ENCODE results near the gene DECR2.
"Not testable (repeated sequence)": the region's sequence is repeated elsewhere in the genome, so short reads cannot be mapped to it uniquely, and the experiment has no call there.

DECR2 gene

GRCh38 chr16:401468-402348, at the start of gene DECR2:
Gene DECR2 (plus strand): TSS chr16:401885. CDS start chr16:401964, 79 bp downstream.
- peak; percentile 99 for DNase-seq

DNA sequence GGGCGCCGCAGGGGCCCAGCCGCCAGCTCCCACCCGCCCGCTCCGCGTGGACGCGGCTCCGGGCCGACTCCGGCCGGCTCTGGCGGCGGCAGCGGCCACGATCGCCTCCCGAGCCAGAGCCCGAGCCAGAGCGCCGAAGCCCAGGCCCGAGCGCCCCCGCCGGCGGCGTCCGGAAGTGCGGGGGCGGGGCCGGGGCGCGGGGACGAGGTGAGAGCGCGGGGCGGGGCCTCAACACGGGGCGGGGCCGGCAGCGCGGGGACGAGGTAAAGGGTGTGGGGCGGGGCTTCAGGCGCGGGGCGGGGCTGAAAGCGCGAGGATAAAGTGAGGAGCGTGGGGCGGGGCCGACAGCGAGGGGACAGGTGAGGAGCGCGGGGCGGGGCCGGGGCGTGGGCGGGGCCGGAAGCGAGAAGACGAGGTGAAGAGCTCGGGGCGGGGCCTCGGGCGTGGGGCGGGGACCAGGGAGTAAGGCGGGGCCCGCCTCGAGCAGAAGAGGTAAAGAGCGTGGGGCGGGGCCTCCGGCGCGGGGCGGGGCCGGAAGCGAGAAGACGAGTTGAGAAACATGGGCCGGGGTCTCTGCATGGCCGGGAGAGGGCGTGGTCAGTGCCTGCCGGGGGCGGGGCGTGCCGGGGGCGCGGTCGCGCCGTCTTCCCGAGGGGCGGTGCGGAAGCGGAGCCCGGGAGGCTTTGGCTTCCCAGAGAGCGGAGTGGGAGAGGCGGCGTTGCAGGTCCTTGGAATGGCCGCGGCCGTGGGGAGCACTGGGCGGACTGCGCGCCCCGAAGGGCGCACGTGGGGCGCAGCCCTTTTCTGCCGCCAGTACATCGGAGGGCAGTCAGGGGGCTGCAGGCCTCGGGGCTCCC, 48.9 kb upstream of the DECR2 start, which contains the start of gene AXIN1:
TSS of gene AXIN1 (minus strand) at position 177 of the 857 bp plus-strand sequence. CDS start 5,698 bp downstream, outside the sequence.
- DNase-seq: peak; percentile 100

DNA sequence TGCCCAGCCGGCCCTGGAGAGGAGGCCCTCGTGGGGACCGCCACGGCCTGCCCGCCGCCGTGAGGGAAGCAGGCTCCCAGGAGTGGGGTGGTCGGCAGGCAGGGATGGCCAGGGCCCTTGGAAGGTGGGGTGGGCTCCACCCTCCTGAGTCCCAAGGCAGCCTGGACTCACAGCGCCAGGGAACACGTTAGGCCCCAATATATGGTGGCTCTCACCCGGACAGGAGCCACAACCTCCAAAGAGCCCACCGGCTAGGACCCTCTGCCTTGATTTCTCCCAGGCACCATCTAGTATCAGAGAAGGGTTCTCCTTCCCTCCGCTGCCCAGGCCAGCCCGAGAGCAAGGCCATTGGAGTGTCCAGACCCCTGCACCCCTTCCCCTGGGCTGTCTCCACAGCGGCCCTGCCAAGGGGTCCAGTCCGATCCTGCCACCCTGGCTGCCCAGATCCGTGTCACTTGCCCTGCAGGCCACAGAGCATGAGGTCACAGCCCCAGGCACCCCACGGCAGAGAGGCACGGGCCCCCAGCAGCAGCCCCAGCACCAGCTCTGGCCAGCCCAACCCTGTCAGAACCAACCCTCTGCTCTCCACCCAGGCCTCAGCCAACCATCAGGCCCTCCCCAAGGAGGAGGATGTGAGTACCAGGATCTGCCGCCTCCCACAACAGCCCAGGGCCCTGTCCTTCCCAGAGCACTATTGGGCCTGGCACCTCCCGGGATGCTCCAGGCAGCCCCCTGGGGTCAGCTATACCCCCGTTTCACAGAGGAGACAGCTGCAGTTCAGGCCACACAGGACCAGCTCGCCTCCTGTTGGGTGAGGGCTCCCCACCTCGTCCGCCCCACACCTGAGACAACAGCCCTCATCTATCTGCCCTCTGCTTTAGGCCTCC, 48.0 kb upstream of the DECR2 start:
- no peak for DNase-seq

GRCh38 chr16:354291-354881, 47.3 kb upstream of the DECR2 start:
- DNase-seq: no peak

GRCh38 chr16:354971-355461, 46.7 kb upstream of the DECR2 start:
- no peak for DNase-seq

GRCh38 chr16:356741-357140, 44.9 kb upstream of the DECR2 start:
- no peak for DNase-seq

GRCh38 chr16:359067-359763, 42.5 kb upstream of the DECR2 start:
- DNase-seq: no peak

- DNase-seq: no peak
Observed at GRCh38 chr16:359871-360697, 41.6 kb upstream of the DECR2 start.

GRCh38 chr16:360698-361336, 40.9 kb upstream of the DECR2 start:
- DNase-seq: no peak

GRCh38 chr16:361341-361871, 40.3 kb upstream of the DECR2 start:
- no peak for DNase-seq

DNA sequence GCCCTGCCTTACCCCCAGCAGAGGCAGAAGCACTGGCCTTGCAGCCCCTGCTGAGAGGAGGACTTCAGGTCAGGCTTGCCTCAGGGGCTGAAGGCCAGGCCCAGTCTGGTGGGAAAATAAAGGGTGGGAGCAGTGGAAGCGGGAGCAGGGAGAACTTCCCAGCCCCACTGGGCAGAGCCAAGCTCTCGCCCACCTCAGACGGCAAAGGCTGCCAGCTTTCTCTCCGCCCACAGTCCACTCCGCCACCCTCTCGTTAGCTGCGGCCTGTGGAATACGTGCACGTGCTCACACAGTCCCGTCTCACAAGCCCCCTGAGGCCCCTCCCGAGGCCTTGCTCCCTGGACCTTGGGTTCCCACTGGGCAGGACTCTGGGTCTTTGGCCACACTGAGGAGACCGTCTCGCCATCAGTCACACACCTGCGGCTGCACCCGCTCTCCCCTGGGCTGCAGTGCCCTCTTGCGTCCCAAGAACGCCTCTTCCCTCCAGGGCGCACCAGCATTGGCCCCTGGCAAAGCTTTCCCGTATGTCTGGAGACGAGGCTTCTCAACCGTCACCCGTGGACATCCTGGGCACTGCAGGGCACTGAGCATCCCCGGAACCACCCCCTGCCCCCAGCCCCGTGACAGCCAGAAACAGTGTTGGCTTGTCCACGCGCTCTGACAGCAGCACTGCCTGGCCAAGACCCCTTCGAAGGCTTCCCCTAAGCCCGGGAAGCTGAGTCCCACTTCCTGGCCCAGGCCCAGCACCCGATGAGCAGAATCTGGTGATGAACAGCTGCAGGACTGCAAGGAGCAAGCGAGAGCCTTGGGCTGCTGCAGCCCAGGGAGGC, 39.6 kb upstream of the DECR2 start:
- peak; percentile 73 to 75 for DNase-seq

DNA sequence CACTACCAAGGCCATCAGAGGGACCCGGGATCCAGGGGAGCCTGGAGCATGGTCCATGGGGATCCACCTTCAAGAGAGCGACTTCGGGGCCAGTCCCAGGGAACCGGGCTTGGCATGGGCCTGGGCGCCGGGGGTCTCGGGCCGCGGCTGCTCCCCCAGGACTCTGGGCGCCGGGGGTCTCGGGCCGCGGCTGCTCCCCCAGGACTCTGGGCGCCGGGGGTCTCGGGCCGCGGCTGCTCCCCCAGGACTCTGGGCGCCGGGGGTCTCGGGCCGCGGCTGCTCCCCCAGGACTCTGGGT, 39.0 kb upstream of the DECR2 start:
- DNase-seq: not testable (repeated sequence)

GRCh38 chr16:363110-363765, 38.4 kb upstream of the DECR2 start:
- no peak for DNase-seq

DNA sequence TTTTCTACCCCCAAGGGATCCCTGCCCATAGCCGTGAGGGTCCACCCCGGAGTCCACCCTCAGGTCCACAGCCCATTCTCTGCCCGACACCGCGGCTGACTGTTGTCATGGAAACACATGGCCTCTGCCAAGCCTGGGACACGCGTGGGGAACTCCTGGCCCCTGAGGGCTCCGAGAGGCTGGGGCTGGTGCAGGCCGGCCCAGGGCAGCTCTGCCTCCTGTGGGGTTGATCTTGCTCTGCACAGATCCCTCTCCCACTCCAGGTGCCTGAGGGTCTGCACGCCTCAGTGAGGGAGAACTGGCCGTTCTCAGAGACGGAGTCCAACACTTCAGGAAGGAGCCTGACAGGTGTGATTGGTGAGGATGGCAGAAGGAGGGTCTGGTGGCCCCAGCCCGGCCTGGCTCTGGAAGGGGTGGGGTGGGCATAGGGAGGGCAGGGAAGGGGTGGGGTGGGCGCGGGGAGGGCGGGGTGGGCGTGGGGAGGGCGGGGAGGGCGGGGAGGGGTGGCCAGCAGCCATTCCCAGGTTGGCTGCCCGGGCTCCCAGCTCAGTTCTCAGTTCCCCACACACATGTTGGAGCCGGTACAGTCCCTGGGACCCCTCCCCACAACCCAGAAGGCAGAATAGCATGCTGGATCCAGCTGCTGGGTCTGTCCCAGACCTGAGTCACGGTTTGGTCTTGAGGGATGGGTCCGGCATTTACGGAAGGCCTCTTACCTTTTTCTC, 37.8 kb upstream of the DECR2 start:
- DNase-seq: no peak

GRCh38 chr16:364595-365491, 36.8 kb upstream of the DECR2 start:
- no peak for DNase-seq

DNA sequence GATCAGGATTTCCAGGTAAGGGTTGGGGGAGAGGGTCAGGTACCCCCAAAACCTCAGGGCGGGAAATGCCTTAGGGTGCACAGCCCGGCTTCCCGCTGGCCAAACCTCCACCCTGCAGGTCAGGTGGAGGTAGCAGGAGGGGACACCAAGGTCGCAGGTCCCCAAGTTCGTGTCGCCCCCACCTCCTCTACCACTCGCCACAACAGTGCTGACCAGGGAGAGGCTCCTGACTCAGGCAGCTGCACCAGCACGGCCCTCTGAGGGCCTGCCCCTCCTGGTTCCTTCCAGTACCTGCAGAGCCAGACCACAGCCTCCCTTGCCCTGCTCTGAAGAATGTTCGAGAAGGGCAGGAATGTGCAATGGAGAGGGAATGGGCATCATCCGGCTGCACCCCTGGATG, 35.2 kb upstream of the DECR2 start:
- DNase-seq: no peak

All from activated CD4-positive, alpha-beta T cell treated with anti-CD3 and anti-CD28 coated beads for 4 hours (primary cell).